Hepatocyte (in vitro differentiated cells): ENCODE data around the gene SLC35A4.

Experiments used
- EZH2 ChIP-seq: fragments of 200-600 bp; sonication (generic); IDR thresholded peaks from 2 replicates; pipeline ENCODE4 v1.6.1; 2016; ENCODE audit warnings: antibody characterized with exemption, mild to moderate bottlenecking, borderline replicate concordance
- EZH2phosphoT487 ChIP-seq: fragments of 200-600 bp; sonication (generic); IDR thresholded peaks from one replicate; pipeline ENCODE4 v1.6.1; 2018; ENCODE audit warnings: antibody characterized with exemption, mild to moderate bottlenecking, low read depth, moderate library complexity; ENCODE audit not compliant: unreplicated experiment, severe bottlenecking
- TF ChIP-seq, protein P1 (sequence below): fragments of 200-600 bp; sonication (generic); IDR thresholded peaks from 2 replicates; pipeline ENCODE4 v1.5.1; 2016; ENCODE audit warnings: antibody characterized with exemption, mild to moderate bottlenecking; ENCODE audit not compliant: poor library complexity

GRCh38 chr5:140570488-140570887, 5.9 kb downstream of the SLC35A4 start:
- TF ChIP-seq, protein P1, sequence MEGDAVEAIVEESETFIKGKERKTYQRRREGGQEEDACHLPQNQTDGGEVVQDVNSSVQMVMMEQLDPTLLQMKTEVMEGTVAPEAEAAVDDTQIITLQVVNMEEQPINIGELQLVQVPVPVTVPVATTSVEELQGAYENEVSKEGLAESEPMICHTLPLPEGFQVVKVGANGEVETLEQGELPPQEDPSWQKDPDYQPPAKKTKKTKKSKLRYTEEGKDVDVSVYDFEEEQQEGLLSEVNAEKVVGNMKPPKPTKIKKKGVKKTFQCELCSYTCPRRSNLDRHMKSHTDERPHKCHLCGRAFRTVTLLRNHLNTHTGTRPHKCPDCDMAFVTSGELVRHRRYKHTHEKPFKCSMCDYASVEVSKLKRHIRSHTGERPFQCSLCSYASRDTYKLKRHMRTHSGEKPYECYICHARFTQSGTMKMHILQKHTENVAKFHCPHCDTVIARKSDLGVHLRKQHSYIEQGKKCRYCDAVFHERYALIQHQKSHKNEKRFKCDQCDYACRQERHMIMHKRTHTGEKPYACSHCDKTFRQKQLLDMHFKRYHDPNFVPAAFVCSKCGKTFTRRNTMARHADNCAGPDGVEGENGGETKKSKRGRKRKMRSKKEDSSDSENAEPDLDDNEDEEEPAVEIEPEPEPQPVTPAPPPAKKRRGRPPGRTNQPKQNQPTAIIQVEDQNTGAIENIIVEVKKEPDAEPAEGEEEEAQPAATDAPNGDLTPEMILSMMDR, result no peak
- TF ChIP-seq EZH2 (no peak), EZH2phosphoT487 (no peak)
